SU-DHL-6 (cell line): ENCODE results near the gene SCRN1.

Experiments
- EZH2phosphoT487 ChIP-seq: fragments of 200-600 bp; sonication (generic), shearing (Covaris generic); conservative IDR thresholded peaks from 2 replicates; pipeline ENCODE4 v1.6.1; 2018; ENCODE audit warnings: mild to moderate bottlenecking, antibody characterized with exemption, low read length, moderate library complexity, mixed read lengths
- TF ChIP-seq, protein P1 (sequence below): fragments of 200-600 bp; sonication (generic); IDR thresholded peaks from one replicate; pipeline ENCODE4 v1.5.1; 2017; ENCODE audit warnings: antibody characterized with exemption, mild to moderate bottlenecking, low read length, moderate library complexity; ENCODE audit not compliant: insufficient read depth, poor library complexity, severe bottlenecking

DNA sequence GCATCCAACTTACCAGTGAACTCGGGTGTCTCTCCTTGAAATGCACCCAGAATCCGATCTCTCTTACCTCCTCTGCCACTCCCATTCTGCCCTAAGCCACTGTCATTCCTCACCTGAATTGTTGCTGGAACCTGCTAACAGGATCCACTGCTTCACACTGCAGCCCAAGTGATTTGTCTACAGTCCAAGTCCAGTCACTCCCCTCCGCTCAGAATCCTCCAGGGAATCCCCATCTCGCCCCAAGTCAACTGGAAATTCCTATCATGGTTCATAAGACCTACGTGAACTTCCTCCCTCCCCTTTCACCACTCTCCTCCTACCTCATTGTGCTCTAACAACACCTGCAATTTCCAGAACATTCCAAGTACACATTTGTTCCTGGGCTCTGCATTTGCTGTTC, 91.3 kb downstream of the SCRN1 start:
- TF ChIP-seq, protein P1, sequence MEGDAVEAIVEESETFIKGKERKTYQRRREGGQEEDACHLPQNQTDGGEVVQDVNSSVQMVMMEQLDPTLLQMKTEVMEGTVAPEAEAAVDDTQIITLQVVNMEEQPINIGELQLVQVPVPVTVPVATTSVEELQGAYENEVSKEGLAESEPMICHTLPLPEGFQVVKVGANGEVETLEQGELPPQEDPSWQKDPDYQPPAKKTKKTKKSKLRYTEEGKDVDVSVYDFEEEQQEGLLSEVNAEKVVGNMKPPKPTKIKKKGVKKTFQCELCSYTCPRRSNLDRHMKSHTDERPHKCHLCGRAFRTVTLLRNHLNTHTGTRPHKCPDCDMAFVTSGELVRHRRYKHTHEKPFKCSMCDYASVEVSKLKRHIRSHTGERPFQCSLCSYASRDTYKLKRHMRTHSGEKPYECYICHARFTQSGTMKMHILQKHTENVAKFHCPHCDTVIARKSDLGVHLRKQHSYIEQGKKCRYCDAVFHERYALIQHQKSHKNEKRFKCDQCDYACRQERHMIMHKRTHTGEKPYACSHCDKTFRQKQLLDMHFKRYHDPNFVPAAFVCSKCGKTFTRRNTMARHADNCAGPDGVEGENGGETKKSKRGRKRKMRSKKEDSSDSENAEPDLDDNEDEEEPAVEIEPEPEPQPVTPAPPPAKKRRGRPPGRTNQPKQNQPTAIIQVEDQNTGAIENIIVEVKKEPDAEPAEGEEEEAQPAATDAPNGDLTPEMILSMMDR: no peak
- TF ChIP-seq EZH2phosphoT487: no peak
